ENCODE results near the gene C6orf89. TPM values are rescaled to one million over a fixed set of nuclear protein-coding genes. Genes with fewer than 3 reads are reported as not detected.

The C6orf89 gene
- total RNA-seq, 1 donor from 2014 or later = 32.3 TPM

GRCh38 chr6:36967301-36967700 lies 81.5 kb downstream of the C6orf89 start:
- H3K9me3 Mint-ChIP-seq = no peaks in the 10 kb centered on the region
- TF ChIP-seq, protein P1, sequence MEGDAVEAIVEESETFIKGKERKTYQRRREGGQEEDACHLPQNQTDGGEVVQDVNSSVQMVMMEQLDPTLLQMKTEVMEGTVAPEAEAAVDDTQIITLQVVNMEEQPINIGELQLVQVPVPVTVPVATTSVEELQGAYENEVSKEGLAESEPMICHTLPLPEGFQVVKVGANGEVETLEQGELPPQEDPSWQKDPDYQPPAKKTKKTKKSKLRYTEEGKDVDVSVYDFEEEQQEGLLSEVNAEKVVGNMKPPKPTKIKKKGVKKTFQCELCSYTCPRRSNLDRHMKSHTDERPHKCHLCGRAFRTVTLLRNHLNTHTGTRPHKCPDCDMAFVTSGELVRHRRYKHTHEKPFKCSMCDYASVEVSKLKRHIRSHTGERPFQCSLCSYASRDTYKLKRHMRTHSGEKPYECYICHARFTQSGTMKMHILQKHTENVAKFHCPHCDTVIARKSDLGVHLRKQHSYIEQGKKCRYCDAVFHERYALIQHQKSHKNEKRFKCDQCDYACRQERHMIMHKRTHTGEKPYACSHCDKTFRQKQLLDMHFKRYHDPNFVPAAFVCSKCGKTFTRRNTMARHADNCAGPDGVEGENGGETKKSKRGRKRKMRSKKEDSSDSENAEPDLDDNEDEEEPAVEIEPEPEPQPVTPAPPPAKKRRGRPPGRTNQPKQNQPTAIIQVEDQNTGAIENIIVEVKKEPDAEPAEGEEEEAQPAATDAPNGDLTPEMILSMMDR (conservative IDR thresholded peaks at IDR 0.05) = no peak
- peaks cover 6% of the 10 kb centered on the region for H3K4me1 Mint-ChIP-seq
- H3K36me3 Mint-ChIP-seq (ENCODE audit: low read depth) = peaks cover 7% of the 10 kb centered on the region
- H3K4me3 Mint-ChIP-seq = no peak overlapping the region
- no peak overlapping the region for H3K27ac Mint-ChIP-seq (ENCODE audit: unreplicated experiment)
- no peak for DNase-seq (ENCODE audit: low read depth, low spot score)
- H3K27me3 Mint-ChIP-seq (ENCODE audit: low read depth) = no peaks in the 10 kb centered on the region

GRCh38 chr6:36967757-36968156 lies 82.0 kb downstream of the C6orf89 start:
- no peak for DNase-seq (ENCODE audit: low read depth, low spot score)
- TF ChIP-seq, protein P1 (conservative IDR thresholded peaks at IDR 0.05) = no peak
- Mint-ChIP-seq H3K36me3 (ENCODE audit: low read depth) (peaks cover 7% of the 10 kb centered on the region), H3K4me3 (no peak overlapping the region), H3K27me3 (ENCODE audit: low read depth) (no peaks in the 10 kb centered on the region), H3K9me3 (no peaks in the 10 kb centered on the region), H3K4me1 (peaks cover 5% of the 10 kb centered on the region), H3K27ac (ENCODE audit: unreplicated experiment) (no peak overlapping the region)

GRCh38 chr6:36968266-36968977 lies 82.7 kb downstream of the C6orf89 start:
- H3K4me3 Mint-ChIP-seq = no peak overlapping the region
- H3K27ac Mint-ChIP-seq (ENCODE audit: unreplicated experiment) = peak overlapping the region; percentile 27
- no peaks in the 10 kb centered on the region for H3K9me3 Mint-ChIP-seq
- TF ChIP-seq, protein P1 (conservative IDR thresholded peaks at IDR 0.05) = no peak
- no peak for DNase-seq (ENCODE audit: low read depth, low spot score)
- peaks cover 7% of the 10 kb centered on the region for H3K36me3 Mint-ChIP-seq (ENCODE audit: low read depth)
- no peaks in the 10 kb centered on the region for H3K4me1 Mint-ChIP-seq
- no peaks in the 10 kb centered on the region for H3K27me3 Mint-ChIP-seq (ENCODE audit: low read depth)

- Mint-ChIP-seq H3K27me3 (ENCODE audit: low read depth) (no peaks in the 10 kb centered on the region), H3K27ac (ENCODE audit: unreplicated experiment) (no peak overlapping the region), H3K4me1 (no peaks in the 10 kb centered on the region), H3K36me3 (ENCODE audit: low read depth) (peaks cover 7% of the 10 kb centered on the region), H3K9me3 (no peaks in the 10 kb centered on the region), H3K4me3 (no peak overlapping the region)
- TF ChIP-seq, protein P1 (conservative IDR thresholded peaks at IDR 0.05) = no peak
- DNase-seq (ENCODE audit: low read depth, low spot score) = no peak
Measured at GRCh38 chr6:36969240-36969691, 83.5 kb downstream of the C6orf89 start.

- Mint-ChIP-seq H3K27ac (ENCODE audit: unreplicated experiment) (no peak overlapping the region), H3K4me3 (no peak overlapping the region), H3K4me1 (no peaks in the 10 kb centered on the region), H3K27me3 (ENCODE audit: low read depth) (no peaks in the 10 kb centered on the region), H3K36me3 (ENCODE audit: low read depth) (peaks cover 7% of the 10 kb centered on the region), H3K9me3 (no peaks in the 10 kb centered on the region)
- TF ChIP-seq, protein P1 (conservative IDR thresholded peaks at IDR 0.05) = no peak
- no peak for DNase-seq (ENCODE audit: low read depth, low spot score)
Measured at GRCh38 chr6:36969988-36970891, 84.5 kb downstream of the C6orf89 start.
